Endothelial cell of umbilical vein (primary cell): ENCODE measurements around the gene CFAP77. TPM values are rescaled to one million over a fixed set of nuclear protein-coding genes. Genes with fewer than 3 reads are reported as not detected.

Source experiments
- BruUV-seq: library from RNA; stranded (reverse); fragments of 400-500 nt; replicated peaks from 2 replicates; lab custom pipeline; 2021; lab: Mats Ljungman, UMichigan
- CTCF ChIA-PET: fragments of 300-600, 350-600 bp; sonication (Branson Sonifier 250); formaldehyde crosslinking; loops from one replicate; lab custom pipeline; 2021; ENCODE audit warnings: antibody characterized with exemption, inconsistent platforms; lab: Charles Lee
- POLR2A ChIA-PET: fragments of 300-600, 350-600 bp; sonication (Branson Sonifier 250); formaldehyde crosslinking; loops from one replicate; lab custom pipeline; 2021; ENCODE audit warnings: antibody characterized with exemption, inconsistent platforms; lab: Charles Lee
- DNase-seq: peaks from one replicate; pipeline ENCODE4 v3.0.0-alpha.2; 2011; ENCODE audit warnings: low read depth, low spot score
- FAIRE-seq: peaks from 2 replicates; lab custom pipeline; 2011; peaks lifted over from hg19 to GRCh38; lab: Jason Lieb, UNC
- H2AFZ ChIP-seq: 2 replicates; pipeline ENCODE4 v1.6.0; 2012; ENCODE audit warnings: low read depth, low read length, control low read depth, inconsistent platforms
- H3K27ac ChIP-seq: 2 replicates; pipeline ENCODE4 v1.5.1; 2011; ENCODE audit warnings: low read depth, mild to moderate bottlenecking, control low read depth, low read length, moderate library complexity; ENCODE audit not compliant: insufficient read depth
- H3K27me3 ChIP-seq, 2 experiments: 2 replicates each; pipeline versions ENCODE4 v1.6.0 to v1.6.1; 2011; ENCODE audit warnings: low read length in 2 of 2, mixed read lengths in 1 of 2; ENCODE audit not compliant: control insufficient read depth in 2 of 2, insufficient read depth in 2 of 2
- H3K36me3 ChIP-seq, 2 experiments: 2 replicates in 1 of 2; 3 replicates in 1 of 2; pipeline ENCODE4 v1.5.1; 2011; ENCODE audit warnings: low read length in 2 of 2, mild to moderate bottlenecking in 1 of 2, moderate library complexity in 1 of 2; ENCODE audit not compliant: control insufficient read depth in 2 of 2, insufficient read depth in 2 of 2; ENCODE audit errors: extremely low read depth in 1 of 2
- H3K4me1 ChIP-seq: 3 replicates; pipeline ENCODE4 v1.5.1; 2011; ENCODE audit warnings: mild to moderate bottlenecking, low read length; ENCODE audit not compliant: control insufficient read depth, insufficient read depth; ENCODE audit errors: extremely low read depth
- H3K4me2 ChIP-seq: 2 replicates; pipeline ENCODE4 v1.6.1; 2011; ENCODE audit warnings: low read length, control low read depth, mixed read lengths; ENCODE audit not compliant: insufficient read depth
- H3K4me3 ChIP-seq, 3 experiments: fragments of 200-600 bp in 1 of 3; sonication (generic), shearing (Covaris generic) in 1 of 3; replicated peaks in 1 of 3; 2 replicates each; pipeline ENCODE4 v1.5.1; 2011 to 2016; ENCODE audit warnings: control low read depth in 3 of 3, low read length in 3 of 3, mild to moderate bottlenecking in 2 of 3, inconsistent platforms in 1 of 3, low read depth in 1 of 3, moderate library complexity in 1 of 3; ENCODE audit not compliant: insufficient read depth in 1 of 3
- H3K79me2 ChIP-seq: 2 replicates; pipeline ENCODE4 v1.6.0; 2012; ENCODE audit warnings: low read length, inconsistent platforms; ENCODE audit not compliant: control insufficient read depth, insufficient read depth
- H3K9ac ChIP-seq: replicated peaks from 2 replicates; pipeline ENCODE3; 2011; ENCODE audit warnings: low read length, control low read depth; ENCODE audit not compliant: insufficient read depth; ENCODE audit errors: extremely low read depth
- H3K9me1 ChIP-seq: replicated peaks from 3 replicates; pipeline ENCODE4 v1.6.0; 2011; ENCODE audit warnings: mild to moderate bottlenecking, low read length; ENCODE audit not compliant: control insufficient read depth, insufficient read depth; ENCODE audit errors: extremely low read depth
- H3K9me3 ChIP-seq: replicated peaks from 2 replicates; pipeline ENCODE4 v1.5.1; 2012; ENCODE audit warnings: low read length, inconsistent platforms; ENCODE audit not compliant: control insufficient read depth, insufficient read depth
- H4K20me1 ChIP-seq: replicated peaks from 2 replicates; pipeline ENCODE3; 2011; ENCODE audit warnings: mild to moderate bottlenecking, low read length; ENCODE audit not compliant: control insufficient read depth, insufficient read depth; ENCODE audit errors: extremely low read depth
- EZH2 ChIP-seq: IDR thresholded peaks from 2 replicates; pipeline ENCODE4 v1.6.1; 2012; ENCODE audit warnings: borderline replicate concordance, low read depth, mild to moderate bottlenecking, moderate library complexity, low read length, inconsistent platforms; ENCODE audit not compliant: severe bottlenecking
- FOS ChIP-seq: IDR thresholded peaks from 2 replicates; pipeline ENCODE4 v1.6.1; 2011; ENCODE audit warnings: mild to moderate bottlenecking, low read length, moderate library complexity, borderline replicate concordance; ENCODE audit not compliant: insufficient read depth
- GATA2 ChIP-seq: IDR thresholded peaks from 2 replicates; pipeline ENCODE4 v1.7.0; 2011; ENCODE audit warnings: low read depth, mild to moderate bottlenecking, moderate library complexity, mixed read lengths, low read length; ENCODE audit not compliant: insufficient read length, insufficient read depth
- JUN ChIP-seq: IDR thresholded peaks from 2 replicates; pipeline ENCODE4 v1.6.1; 2011; ENCODE audit warnings: borderline replicate concordance, low read depth; ENCODE audit not compliant: insufficient read length, insufficient read depth
- MYC ChIP-seq: IDR thresholded peaks from one replicate; pipeline ENCODE4 v1.6.1; 2011; ENCODE audit warnings: mild to moderate bottlenecking, low read depth, low read length
- POLR2A ChIP-seq: IDR thresholded peaks from 2 replicates; pipeline ENCODE4 v1.6.1; 2012; ENCODE audit warnings: low read depth, mild to moderate bottlenecking, control low read depth, low read length
- POLR2AphosphoS5 ChIP-seq: IDR thresholded peaks from 2 replicates; pipeline ENCODE4 v1.6.1; 2012; ENCODE audit warnings: low read depth, mild to moderate bottlenecking, control low read depth, low read length, moderate library complexity; ENCODE audit not compliant: insufficient read depth
- dilution Hi-C: fragments of 300-500 bp; cut with MboI; formaldehyde crosslinking; loops from one replicate; pipeline ENCODE4 v1.15.0; 2019; ENCODE audit warnings: low sequenced_read_pairs; ENCODE audit not compliant: extremely low pct_ligation_motif_present
- intact Hi-C: fragments of 100-400 bp; cut with micrococcal nuclease; formaldehyde crosslinking; loops from one replicate; pipeline ENCODE4 v1.10.0; 2022
- polyA plus RNA-seq, 4 experiments: library from polyadenylated mRNA; depleted of rRNA in 3 of 4; stranded (reverse) in 3 of 4; unstranded in 1 of 4; fragments of >200 nt; gene quantifications; 2 replicates each; pipeline versions ENCODE4 v1.2.1 to v1.2.3, GENCODE V29; 2011 to 2012; ENCODE audit warnings: missing spikeins in 1 of 4
- total RNA-seq: library from RNA; stranded (reverse); gene quantifications from 2 replicates; pipeline ENCODE4 v1.2.3, GENCODE V29; 2021
- TF ChIP-seq, protein P1 (sequence below), 2 donors: IDR thresholded peaks; 1 replicate in 1 of 2; 2 replicates in 1 of 2; pipeline ENCODE4 v1.5.1; 2011; ENCODE audit warnings: low read length in 2 of 2, mild to moderate bottlenecking in 2 of 2, moderate library complexity in 2 of 2, control low read depth in 1 of 2, inconsistent platforms in 1 of 2, low read depth in 1 of 2; ENCODE audit not compliant: insufficient read depth in 1 of 2; ENCODE audit errors: extremely low read depth in 1 of 2
- TF ChIP-seq, protein P2 (sequence below): IDR thresholded peaks from 2 replicates; pipeline ENCODE4 v1.6.1; 2011; ENCODE audit not compliant: insufficient read depth, insufficient read length

CFAP77 gene
- total and polyA plus RNA-seq, 2 donors (not counting 3 experiments of a cell fraction or from before 2014, with no cell fraction given) = not detected

DNA sequence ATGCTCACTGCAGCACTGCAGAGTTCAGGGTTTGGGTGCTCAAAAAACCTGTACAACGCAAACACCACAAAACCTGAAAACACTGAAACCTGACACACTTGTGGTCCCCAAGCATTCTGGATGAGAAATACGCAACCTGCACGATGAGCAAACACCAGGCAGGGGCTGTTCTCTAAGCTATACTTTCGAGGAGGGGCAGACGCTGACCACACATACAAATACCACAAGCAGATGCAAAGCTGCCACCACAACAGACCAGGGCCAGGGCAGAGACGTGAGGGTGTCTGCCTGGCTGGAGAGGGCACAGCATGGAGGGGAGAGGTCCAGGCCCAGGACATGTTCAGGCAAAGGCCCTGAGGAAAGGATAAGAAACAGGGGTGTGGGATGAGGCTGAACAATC lies 195.4 kb downstream of the CFAP77 start:
- FAIRE-seq = no peak
- H2AFZ ChIP-seq = no peak overlapping the region
- H3K4me1 ChIP-seq = no peaks in the 10 kb centered on the region
- no peaks in the 10 kb centered on the region for H3K27me3 ChIP-seq
- dilution Hi-C loops = no loop called here
- no peaks in the 10 kb centered on the region for H3K9me3 ChIP-seq
- H3K27ac ChIP-seq = no peak overlapping the region
- ChIA-PET POLR2A (no interaction called here), CTCF (no interaction called here)
- H3K4me3 ChIP-seq = no peak overlapping the region
- peaks cover 0 to 2% of the 10 kb centered on the region in 2 experiments for H3K36me3 ChIP-seq
- intact Hi-C loops = no loop called here
- no peaks in the 10 kb centered on the region for H3K9me1 ChIP-seq
- DNase-seq = no peak
- TF ChIP-seq FOS (no peak), JUN (no peak), POLR2A (no peak), MYC (no peak), POLR2AphosphoS5 (no peak)
- TF ChIP-seq, protein P1, sequence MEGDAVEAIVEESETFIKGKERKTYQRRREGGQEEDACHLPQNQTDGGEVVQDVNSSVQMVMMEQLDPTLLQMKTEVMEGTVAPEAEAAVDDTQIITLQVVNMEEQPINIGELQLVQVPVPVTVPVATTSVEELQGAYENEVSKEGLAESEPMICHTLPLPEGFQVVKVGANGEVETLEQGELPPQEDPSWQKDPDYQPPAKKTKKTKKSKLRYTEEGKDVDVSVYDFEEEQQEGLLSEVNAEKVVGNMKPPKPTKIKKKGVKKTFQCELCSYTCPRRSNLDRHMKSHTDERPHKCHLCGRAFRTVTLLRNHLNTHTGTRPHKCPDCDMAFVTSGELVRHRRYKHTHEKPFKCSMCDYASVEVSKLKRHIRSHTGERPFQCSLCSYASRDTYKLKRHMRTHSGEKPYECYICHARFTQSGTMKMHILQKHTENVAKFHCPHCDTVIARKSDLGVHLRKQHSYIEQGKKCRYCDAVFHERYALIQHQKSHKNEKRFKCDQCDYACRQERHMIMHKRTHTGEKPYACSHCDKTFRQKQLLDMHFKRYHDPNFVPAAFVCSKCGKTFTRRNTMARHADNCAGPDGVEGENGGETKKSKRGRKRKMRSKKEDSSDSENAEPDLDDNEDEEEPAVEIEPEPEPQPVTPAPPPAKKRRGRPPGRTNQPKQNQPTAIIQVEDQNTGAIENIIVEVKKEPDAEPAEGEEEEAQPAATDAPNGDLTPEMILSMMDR (IDR thresholded peaks at IDR 0.05; ENCODE audit: extremely low read depth in 1 of 2, insufficient read depth in 1 of 2, low read depth in 1 of 2, low read length in 2 of 2) = no peak
- no TSS peak for BruUV-seq
- no peak overlapping the region for H3K9ac ChIP-seq
- no peak overlapping the region for H3K4me2 ChIP-seq
- H3K79me2 ChIP-seq = no peaks in the 10 kb centered on the region
- H4K20me1 ChIP-seq = no peaks in the 10 kb centered on the region

DNA sequence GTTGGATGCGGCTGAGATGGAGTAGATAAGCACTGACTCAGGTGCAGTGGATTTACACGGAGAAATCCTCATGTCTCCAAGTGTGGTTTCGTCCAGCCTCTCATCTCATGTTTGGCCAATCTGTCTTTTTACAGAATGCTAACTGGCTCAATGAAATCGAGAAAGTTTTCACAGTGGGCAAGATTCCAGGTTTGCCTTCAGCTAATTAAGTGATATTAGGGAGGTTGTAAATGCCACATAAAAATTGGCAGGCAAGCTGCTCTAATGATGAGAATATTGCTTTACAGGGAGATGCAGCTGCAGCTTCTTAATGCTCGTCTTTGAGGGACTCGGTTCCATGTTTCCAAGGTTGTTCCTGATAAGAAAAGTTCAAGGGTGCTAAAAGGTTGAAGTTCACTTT lies 196.1 kb downstream of the CFAP77 start:
- Histone ChIP-seq H3K4me3 (no peak overlapping the region), H3K9me1 (no peaks in the 10 kb centered on the region), H3K27me3 (no peaks in the 10 kb centered on the region), H3K9ac (no peak overlapping the region), H3K9me3 (no peaks in the 10 kb centered on the region), H2AFZ (no peak overlapping the region), H3K36me3 (peaks cover 0 to 2% of the 10 kb centered on the region in 2 experiments), H3K4me2 (no peak overlapping the region), H3K79me2 (no peaks in the 10 kb centered on the region), H3K27ac (no peak overlapping the region), H4K20me1 (no peaks in the 10 kb centered on the region), H3K4me1 (no peaks in the 10 kb centered on the region)
- no TSS peak for BruUV-seq
- CTCF ChIA-PET = no interaction called here
- dilution Hi-C loops (no loop called here), intact Hi-C loops (no loop called here)
- TF ChIP-seq JUN (no peak), GATA2 (no peak), MYC (no peak), FOS (no peak), POLR2A (no peak), EZH2 (no peak), POLR2AphosphoS5 (no peak)
- TF ChIP-seq, protein P1 (IDR thresholded peaks at IDR 0.05; ENCODE audit: extremely low read depth in 1 of 2, insufficient read depth in 1 of 2, low read depth in 1 of 2, low read length in 2 of 2) = no peak
- TF ChIP-seq, protein P2, sequence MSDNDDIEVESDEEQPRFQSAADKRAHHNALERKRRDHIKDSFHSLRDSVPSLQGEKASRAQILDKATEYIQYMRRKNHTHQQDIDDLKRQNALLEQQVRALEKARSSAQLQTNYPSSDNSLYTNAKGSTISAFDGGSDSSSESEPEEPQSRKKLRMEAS = no peak
- POLR2A ChIA-PET = no interaction called here
- FAIRE-seq (no peak), DNase-seq (no peak)
